NCI-H2107 (cell line): ENCODE results near the gene SAPCD2.

ENCODE experiments used
- DNase-seq: peaks from one replicate; lab custom pipeline; 2025; lab: John Stamatoyannopoulos, UW

Gene SAPCD2

DNA sequence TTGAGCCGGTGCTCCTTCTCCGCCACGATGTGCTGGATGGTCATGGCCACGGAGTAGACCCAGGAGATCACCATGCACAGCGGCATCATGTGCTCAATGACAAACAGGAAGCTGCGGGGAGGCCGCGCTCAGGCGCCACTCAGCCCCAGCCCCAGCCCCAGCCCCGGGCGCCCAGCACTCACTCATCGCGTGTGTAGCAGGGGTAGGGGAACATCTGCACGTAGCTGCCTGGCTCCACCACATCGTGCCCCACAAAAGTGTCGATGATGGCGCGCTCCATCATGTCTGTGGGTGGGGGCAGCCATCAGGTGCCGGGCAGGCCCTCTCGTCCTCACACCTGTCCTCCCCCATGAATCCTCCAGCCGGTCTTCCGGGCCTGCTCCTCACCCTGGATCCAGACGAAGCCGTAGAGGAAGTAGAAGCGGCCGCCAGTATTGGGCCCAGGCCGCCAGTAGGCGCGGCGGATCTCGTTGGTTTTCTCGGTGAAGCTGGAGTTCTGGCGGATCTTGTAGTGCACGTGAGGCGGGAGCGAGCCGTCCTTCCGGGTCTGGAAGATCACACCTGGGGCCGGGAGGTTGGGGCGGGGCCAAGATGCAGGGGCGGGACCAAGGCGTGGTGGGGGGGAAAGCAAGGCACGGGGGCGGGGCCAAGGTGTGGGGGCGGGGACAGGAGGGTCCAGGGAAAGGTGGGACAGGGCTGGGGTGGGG is 52.4 kb downstream of the SAPCD2 start:
- DNase-seq = no peak

DNA sequence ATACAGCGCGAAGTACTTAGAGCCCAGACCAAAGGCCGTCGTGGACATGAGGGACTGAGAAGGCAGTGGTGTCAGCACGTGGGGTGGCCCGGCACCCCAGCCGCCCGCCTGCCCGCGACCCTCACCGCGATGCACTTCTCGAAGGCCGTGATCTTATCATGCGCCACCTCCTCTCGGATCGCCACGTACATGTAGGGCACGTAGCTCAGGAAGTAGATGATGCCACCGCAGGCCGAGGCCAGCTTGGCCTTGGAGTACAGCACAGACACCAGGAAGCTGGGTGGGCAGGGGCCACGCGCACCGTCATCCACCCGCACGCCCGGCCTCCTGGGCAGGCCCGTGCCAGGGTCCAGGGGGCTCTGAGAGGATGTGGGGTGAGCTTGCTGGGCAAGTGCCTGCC is 53.3 kb downstream of the SAPCD2 start:
- DNase-seq = no peak

DNA sequence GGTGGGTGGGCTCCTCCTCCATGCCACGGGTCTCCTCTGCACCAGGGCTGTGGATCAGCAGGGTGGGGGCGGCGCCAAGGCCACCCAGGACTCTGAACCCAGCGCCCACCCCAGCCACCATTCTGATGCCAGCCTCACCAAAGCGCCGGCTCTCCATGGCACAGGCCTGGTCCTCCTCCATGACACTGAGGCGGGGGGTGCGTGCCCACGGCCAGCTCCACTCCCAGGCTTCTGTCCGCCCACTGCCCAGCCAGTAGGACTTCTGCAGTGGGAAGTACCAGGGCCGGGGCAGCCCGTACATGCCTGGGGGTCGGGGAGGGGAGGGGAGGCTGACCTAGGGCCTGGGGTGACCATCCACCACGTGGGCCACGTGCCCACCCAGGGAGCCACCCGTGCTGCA is 53.9 kb downstream of the SAPCD2 start:
- DNase-seq = no peak

DNA sequence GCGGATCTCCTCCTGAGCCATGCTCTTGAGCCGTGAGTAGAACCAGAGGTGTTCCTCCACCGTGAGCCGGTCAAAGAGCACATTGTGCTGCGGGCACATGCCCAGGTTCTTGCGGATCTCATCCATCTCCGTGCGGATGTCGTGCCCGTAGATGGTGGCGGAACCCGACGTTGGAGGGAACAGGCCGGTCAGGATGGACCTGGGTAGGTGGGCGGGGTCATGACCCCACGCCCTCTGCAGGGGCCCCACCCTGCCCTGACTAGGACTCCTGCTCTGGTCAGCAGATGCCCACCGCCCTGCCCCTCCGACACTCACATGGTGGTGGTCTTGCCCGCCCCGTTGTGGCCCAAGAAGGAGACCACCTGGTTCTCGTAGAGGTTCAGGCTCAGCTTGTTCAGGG is 54.4 kb downstream of the SAPCD2 start:
- DNase-seq = no peak

DNA sequence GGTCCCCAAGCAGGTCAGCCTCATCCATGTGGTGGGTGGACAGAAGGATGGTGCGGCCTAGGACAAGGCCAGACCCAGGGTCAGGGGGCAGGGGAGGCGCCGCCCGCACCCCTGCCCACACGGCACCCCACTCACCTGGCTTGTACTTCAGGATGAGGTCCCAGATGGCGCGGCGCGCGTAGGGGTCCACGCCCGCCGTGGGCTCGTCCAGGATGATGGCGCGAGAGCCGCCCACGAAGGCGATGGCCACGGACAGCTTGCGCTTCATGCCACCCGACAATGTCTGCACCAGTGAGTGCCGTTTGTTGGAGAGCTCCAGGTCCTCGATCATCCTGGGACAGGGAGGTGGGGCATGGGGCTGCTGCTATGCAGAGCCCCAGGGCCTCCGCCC is 54.8 kb downstream of the SAPCD2 start:
- DNase-seq = no peak

DNA sequence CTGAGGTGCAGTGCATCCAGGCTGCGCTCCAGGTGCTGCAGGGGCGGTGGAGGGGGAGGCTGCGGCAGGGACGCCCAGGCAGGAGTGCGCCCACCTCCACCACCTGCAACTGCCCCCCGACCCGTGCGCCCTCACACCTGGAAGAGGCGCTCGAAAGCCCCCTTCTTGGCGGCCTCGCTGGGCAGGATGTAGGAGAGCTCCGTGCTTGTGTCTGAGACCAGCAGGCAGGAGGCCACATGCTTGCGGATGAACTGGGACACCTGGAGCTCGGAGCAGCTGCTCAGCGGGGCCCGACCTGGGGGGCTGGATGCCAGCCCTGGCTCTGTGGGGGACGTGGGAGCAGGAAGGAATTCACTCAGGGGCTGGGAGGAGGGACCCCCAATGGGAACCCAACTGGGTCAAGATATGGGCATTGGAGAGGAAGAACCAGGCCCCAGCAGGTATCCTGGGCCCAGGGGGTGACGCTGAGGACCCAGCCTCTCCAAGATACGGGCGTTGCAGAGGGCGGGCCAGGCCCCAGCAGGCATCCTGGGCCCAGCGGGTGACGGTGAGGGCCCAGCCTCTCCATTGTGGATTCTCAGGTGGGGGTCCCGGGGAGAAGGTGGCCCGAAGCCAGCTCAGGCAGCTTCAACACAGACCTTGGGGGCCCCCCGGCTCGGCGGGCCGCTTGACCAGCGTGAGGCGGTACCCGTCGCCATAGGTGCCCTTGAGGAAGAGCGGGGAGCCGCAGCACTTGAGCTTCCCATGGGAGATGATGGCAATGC is 55.4 kb downstream of the SAPCD2 start:
- no peak for DNase-seq

DNA sequence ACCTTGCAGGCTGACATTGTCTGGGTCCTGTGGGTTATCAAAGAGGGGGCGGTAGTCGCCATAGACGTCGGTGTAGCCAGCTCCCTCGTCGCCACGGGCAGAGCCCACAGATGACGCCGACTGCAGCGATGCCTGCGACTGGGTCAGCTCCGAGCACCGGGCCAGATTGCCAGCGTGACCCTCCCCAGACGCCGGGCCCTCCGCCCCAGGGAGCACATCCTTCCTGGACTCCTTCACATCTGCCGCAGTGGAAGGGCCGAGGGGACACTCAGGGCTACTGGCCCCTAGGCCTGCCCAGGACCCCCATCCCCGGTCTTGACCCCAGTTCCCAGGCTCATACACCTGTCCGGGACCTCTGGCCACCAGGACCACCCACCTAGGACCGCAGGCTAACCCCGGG is 56.2 kb downstream of the SAPCD2 start:
- DNase-seq = no peak

DNA sequence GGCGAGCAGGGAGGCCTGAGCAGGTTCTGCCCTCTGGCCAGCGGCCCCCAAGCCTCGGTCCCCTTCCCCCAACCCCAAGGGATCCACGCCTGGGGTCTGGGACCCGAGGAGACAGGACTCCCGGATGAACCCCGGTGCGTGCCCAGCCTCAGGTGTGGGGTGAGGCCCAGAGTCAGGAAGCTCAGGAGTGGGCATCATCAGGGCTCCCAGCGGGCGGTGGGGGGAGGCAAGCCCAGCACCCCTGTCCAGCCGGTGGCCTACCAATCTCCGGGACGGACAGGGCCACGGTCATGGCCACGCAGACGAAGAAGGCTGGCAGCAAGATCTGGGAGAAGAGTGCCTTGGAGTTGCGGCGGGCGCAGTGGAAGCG is 56.8 kb downstream of the SAPCD2 start:
- DNase-seq = no peak

DNA sequence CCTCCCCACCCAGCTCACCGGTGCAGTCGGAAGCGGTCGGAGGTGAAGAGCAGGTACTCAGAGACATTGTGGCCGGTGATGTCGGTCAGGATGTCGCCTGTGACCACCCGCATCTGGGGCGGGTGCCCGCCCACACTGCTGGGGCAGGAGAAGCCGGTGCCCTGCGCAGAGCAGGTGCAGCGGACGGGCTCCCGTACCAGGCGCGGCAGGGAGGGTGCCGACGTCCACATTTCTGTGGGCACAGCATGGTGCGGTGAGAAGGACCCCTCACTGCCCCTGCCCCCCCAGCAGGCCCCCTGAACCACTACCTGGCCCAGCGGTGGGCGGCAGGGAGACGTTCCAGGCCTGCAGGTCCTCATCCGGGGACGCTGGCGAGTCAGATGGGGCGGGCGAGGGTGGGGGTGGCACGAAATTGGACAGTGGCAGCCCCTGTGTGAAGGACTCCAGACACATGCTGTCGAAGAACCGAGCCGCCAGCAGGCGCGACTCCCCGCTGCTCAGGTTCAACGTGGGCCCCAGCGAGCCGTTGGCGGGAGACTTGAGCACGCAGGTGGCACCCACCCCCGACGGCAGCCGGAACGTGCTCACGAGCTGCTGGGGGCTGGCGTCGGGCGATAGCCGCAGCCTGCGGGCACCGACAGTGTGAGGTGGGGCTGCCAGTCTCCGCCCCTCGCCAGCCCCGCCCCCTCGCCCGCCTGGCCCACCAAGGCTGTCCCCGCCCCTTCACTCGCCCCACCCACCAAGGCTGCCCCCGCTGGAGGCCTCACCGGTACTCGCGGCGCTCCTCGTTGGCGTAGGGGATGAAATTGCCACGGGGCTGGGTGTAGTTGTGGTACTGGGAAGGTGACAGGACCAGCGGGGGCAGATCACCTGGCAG is 57.4 kb downstream of the SAPCD2 start:
- DNase-seq = no peak
